ENCODE data around the gene MLYCD.
A peak's percentile ranks its signal among the peaks of the same experiment; 100 is the strongest.

The MLYCD gene

DNA sequence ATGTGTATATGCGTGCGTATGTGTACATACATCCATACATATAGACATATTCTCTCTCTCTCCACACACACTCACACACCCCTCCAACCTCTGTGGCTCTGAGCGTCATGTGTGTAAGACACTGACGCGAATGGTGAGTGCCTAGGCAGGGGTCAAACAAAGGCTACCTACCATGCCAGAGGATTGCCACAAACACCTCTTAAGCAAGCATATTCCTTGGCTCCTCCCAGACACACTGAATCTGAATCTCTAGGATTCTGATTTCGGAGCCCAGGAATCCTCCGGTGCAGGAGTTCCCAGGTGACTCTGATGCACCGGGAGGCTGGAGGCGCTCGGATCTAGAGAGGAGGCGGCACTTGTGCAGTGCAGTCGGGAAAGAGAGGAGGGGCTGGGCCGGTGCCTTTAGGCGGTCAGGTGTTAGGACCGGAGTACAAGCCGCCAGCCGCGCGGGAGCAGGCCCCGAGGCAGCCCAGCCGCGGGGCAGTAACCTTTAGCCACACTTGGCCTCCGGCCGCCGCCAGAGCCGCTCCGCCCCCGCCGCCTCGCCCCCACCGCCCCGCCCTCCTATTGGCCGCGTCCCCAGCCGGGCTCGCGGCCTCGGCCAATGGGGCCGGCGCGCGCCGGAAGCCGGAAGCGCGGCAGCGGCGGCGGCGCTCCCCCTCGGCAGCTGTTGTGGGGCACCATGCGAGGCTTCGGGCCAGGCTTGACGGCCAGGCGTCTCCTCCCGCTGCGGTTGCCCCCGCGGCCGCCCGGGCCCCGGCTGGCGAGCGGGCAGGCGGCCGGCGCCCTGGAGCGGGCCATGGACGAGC, at the start of gene MLYCD:
Gene MLYCD, plus strand, starts transcription at position 653 of the 809 bp plus-strand sequence. Its CDS starts 30 bp downstream, at position 683.
- peak; percentile 89 for DNase-seq (ENCODE audit: low spot score)

DNA sequence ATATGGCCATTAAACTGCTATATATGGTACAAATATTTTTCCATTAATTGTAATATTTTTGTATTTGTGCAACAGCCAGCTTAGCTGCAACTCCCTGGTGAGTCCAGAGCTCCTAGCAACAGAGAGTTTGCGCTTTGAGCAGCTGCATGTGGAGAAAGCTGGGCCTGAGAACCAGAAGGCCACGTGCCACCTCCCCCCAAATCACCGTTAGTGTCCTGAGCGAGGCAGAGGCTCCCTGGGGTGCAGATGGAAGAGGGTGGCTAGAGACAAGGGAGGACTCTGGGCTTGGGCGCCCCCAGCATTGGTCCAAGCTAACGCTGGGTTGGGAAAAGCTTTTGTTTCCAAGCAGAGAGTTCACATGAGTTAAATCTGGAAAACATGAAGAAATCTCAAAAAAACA, 49.5 kb upstream of the MLYCD start:
- no peak for DNase-seq (ENCODE audit: low spot score)

DNA sequence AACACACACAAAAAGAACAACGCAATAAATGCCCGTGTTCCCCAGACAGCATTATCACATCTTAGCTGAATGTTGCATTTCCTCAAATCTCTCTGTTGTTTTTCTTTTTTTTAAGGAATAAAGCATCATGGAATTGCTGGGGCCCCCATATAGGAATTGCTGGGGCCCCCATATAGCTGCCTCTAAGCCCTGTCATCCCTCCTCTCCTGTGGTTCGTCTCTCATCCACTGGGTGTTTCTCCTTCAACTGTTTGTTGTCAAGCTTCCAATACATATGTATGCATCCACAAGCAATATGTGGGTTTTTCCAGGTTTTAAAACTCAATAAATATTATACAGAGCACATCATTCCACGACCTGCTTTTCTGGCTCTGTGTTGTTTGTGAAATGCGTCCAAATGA, 48.0 kb upstream of the MLYCD start:
- no peak for DNase-seq (ENCODE audit: low spot score)

DNA sequence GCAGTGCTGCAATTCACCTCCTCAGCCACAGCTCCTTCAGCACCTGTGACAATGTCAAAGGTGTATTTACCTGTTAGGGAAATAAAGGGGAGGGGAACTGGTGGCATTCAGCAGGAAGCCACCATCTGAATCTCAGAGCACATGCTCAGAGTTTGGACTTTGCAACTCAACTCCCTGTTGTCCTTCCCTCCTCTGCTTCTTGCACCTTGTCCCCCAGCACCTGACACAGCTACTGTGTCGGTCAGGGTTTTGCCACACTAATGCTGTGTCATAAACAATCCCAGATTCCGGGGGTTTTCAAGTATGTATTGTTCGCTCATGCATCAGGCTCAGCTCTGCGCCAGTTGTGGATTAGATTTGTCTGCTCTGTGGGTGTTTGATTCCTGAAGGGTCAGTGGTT, 47.4 kb upstream of the MLYCD start:
- DNase-seq (ENCODE audit: low spot score): no peak

DNA sequence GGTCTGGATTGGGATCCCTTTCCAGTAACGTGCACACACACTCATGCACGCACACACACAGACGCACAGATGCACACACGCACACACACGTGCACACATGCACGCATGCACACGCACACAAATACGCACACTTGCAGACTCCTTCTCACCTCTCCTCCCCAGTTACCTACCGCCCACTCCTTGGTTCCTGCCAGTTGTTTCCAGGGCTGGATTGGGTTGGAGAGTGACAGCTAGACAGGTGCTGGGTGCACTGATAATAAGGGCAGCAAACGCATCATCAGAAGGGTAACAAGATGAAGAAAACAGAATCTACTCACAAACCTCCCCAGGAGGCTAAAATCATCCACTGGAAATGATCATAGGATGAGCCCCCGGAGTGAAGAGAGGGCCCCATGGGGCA, 46.1 kb upstream of the MLYCD start:
- no peak for DNase-seq (ENCODE audit: low spot score)

DNA sequence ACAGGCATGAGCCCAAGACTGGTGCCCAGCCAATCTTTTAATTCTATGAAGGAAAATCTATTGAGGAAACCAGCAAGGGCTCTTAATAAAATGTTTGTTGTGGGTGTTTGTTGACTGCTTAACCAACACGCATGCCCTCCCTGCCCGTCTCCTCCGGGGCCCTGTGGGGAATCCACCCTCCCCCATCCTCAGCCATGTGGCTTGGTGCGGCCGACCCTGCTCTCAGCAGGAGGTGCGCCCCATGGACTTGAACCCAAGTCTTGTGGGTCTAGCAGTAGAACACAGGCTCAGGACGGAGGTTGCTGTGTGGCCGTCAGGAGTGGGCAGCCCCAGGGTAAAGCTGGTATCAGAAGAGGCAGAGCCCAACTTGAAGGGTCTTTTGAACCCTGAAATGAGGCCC, 45.1 kb upstream of the MLYCD start:
- no peak for DNase-seq (ENCODE audit: low spot score)

DNA sequence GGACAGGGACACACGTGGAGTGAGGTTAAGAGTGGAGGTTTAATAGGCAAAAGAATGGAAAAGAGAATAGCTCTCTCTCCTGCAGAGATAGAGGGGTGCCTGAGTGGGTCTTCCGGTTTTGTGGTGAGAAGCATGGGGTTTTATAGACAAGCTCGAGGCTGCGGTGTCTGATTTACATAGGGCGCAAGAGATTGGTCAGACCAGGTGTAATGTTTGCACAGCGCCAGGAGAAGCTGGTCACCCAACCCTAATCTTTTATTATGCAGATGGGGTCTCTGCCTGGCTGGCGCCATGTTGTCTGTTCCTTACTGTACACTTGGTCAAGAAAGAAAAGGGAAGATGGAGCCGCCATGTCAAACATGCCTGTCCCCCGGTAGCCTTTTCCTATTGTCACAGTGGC, 44.5 kb upstream of the MLYCD start:
- DNase-seq (ENCODE audit: low spot score): no peak

DNA sequence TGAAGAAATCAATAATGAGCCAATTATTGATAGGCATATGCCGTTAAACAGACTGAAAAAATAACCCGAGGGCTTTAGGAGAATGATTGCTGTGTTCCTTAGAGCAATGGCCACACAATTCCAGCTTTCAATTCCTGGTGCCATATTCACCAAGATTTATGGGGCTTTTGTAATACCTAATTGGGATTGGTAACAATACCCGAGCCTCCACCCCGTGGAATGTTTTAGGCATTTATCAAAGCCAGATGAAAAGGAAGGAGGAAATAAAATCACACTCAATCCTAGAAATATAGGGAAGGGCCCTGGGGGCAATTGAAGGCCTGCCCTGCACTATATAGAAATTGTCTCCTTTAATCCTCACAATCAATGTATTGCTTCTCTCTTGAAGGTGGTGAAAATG, 42.1 kb upstream of the MLYCD start:
- no peak for DNase-seq (ENCODE audit: low spot score)

DNA sequence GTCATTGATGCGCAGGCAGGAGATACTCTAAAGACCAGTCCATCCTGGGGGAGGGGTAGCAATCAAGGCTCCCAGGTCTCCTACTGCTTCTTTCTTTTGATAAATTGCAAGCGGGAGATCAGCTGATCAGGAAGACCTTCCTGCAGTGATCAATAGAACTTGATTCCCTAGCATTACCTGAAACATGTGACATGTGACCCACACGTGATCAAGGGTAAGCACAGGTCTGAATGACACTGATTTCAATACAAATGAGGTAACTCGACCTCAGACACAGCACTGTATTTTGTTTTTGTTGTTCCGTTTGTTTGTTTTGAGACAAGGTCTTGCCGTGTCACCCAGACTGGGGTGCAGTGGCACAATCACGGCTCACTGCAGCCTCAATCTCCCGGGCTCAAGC, 39.6 kb upstream of the MLYCD start:
- no peak for DNase-seq (ENCODE audit: low spot score)

DNA sequence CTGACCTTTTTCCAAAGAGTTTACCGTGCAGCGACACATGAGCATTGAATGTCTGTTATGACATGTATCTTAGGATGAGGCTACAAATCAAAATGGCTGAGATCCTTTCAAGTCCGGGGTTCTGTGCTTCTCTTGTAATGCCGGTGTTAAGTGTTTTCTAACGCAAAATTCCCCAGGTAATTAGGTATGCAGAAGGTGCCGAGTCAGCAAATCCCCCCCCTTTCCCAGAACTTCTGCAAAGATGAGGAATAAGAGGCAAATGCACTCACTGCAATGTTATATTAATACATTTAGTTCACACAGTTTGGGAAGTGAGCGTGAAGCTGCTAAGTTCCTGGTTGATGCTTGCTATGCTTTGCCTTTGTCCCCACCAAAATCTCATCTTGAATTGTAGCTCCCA, 36.3 kb upstream of the MLYCD start:
- DNase-seq (ENCODE audit: low spot score): no peak

DNA sequence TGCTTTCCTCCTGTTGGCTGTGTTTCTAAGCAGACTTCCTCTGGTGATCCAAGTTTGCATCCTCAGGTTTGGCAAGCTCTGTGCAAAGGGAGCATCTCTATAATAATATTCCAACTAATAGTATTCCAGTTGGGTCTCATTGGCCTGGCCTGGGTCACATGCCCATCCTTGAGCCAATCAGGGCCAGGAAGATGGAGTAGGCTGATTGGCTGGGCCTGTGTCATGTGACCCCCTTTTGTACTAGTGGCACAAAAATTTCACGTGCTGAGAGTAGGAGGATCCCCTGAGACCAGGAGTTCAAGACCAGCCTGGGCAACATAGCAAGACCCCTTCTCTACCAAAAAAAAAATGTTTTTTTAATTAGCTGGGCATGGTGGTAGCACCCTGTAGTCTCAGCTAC, 35.2 kb upstream of the MLYCD start:
- DNase-seq (ENCODE audit: low spot score): no peak

DNA sequence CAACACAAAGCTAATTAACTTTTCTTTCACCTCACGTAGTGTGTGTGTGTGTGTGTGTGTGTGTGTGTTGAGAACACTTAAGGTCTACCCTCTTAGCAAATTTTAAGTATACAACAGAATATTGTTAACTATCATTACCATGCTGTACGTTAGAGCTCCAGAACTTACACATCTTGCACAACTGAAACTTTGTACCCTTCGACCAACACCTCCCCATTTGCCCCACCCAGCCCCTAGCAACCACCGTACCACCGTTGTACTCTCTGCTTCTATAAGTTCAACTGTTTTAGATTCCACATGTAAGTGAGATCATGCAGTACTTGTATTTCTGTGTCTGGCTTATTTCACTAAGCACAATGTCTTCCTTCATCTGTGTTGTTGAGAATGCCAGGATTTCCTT, 28.1 kb upstream of the MLYCD start:
- no peak for DNase-seq (ENCODE audit: low spot score)

DNA sequence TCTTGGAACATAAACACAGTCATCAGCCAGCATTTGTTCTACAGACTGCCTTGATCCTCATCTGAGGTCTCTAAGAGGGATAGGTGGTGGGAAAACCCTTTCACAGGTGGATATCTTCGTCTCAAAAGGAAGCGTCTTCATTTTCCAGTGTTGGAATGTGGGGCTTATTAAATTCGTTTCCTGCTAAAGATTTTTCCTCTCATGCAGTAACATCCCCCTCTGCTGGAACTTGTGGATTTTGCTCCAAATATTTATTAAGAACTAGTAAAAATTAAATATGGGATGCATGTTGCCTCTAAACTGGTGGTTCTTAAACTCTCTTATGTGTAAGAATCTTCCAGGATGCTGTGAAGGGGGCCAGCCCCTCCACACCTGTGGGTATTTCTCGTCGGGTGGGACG, 20.1 kb upstream of the MLYCD start:
- peak; percentile 18 for DNase-seq (ENCODE audit: low spot score)

DNA sequence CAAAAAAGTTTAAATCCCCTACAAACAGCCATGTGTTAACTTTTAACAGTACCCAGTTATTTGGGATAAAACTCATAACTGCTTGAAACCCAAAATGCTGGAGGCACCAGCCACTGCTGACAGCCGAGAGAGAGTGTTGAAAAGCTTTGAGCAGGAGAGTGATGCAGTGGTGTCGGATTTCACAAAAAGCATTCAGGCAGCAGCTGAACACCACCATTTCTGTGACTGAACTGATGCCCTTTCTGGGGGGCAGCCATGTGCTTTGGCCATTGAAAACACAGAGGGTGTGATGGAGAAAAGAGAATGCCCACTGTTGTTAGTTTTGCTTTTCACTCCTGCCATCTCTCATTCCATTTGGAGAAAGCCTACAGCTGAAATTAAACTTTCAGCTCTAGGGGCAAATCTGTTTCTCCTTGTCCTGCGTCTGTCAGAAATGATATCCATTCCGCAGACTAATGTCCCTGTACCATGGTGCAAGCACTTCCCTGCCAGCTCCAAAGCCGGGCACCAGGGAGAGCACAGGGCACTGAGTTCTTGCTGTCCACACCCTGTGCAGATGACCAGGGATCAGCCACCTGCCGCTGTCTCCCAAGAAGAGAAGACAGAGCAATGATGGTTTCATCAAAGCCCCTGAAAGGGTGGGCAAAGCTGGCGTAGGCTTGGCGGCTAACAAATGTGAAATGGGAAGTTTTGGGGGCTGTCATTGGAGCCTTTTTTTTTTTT, 16.6 kb upstream of the MLYCD start:
- no peak for DNase-seq (ENCODE audit: low spot score)

DNA sequence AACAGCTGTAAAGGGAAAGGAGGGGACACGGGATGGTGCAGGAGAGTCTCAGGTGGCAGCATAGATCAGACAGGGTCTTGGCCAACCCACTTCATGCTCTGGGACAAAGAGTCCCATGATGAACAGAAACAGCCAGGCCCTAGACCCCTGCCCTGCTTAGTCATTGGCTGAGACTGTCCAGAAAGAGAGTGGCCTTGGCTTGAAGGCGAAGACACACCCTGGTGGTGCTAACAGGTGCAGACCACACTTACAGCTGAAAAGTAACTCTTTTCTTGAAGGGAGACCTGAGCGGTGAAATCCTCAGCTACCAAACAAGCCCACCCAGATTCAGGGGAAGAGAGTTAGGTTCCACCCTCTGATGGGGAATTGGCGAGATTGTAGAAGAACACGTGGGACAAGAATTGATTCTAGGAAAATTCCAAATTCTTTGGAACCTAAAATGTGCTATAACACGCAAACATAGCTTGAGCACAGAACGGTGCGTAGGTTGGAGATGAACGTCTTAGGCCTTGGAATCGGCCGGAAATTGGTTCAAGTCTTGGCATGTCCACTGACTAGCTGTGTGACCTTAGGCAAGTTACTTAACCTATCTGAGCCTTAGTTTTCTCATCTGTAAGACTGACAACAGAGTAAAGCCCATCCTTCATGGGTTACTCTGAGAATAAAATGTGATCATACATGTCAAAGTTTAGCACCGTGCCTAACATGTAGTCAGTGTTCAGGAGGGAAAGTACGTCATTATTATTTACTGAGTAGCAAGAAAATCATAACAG, 12.5 kb upstream of the MLYCD start:
- no peak for DNase-seq (ENCODE audit: low spot score)

DNA sequence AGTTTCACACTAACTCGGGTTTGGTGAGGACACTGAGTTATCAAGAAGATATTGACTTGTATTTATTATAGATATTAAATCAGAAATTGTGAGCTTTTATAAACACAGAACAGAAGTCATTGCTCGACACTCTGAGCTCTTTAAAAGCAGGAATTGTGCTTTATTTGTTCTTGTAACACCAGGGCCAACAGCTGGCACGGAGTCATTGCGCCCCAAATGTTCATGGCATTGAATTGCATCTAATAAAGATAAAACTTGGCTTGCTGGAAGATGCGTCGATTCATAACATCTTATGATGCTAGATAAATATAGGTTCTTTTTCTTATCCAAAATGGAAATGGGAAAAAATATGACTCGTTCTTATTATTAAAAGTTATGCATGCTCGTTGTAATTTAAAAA, 11.8 kb upstream of the MLYCD start:
- no peak for DNase-seq (ENCODE audit: low spot score)

DNA sequence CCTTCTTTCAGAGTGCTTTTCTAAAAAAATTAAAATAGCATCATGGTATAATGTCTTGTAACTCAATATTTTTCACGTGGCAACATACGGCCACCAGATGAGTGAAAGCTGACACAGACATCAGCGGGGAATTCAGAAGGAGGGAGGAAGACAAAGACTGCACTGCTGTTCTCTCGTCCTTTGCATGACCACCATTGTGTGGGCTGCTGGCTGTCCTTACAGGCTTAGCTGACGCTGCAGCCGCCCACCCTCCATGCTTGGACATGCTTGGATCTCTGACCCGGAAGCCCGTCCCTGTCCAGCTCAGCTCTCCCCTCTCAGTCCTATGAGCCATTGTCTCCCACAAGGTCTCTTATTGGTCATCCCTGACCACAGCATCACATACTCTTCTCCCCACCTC, 11.4 kb upstream of the MLYCD start:
- no peak for DNase-seq (ENCODE audit: low spot score)

DNA sequence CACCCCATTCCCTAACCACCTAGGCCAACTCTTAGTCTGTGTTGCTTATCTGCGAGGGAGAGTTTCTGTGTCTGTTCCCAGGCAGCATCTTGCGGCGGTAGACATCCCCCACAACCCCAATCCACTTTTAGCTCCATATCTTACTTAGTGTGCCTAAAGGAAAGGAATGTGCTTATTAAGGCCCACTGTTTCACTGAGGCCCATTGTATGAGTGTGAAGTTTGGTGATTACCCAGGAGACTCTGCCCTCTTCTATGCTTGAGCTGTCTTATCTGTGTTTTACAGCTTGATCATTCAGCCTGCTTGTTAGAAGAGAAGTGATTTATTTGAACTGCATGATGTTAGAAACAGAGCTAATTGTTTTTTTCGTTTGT, 10.3 kb upstream of the MLYCD start:
- DNase-seq (ENCODE audit: low spot score): no peak

DNA sequence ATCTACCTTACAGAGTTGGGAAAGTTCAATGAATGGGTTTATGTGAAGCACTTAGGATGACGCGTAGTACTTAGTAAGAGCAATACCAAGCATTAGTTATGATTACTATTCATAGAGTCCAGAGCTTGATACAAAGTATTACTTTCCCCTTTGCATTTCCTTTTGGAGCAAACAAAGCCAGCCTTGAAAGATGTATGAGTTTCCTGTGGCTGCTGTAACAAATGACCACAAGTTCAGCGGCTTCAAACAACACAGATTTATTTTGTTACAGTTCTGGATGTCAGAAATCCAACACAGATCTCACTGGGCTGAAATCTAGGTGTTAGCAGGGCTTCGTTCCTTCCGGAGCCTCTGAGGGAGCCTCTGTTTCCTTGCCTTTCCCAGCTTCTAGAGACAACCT, 8.6 kb upstream of the MLYCD start:
- DNase-seq (ENCODE audit: low spot score): no peak

DNA sequence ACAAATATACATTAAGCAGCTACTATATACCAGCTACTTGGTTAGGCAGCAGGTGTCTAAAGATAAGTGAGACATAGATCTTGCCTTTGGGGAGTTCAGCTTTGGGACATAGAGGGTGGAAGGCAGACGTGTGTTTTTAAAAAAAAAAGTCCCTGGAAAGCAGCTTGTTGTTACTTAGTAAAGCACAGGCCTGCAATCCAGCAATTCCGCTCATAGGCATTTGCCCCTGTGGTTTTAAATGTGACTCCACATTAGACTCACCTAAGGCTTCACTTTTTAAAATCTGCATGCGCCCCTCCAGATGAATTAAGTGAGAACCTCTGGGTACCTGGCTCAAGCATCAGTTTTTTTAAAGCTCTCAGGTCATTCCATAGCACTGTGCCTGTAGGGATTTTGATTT, 7.2 kb upstream of the MLYCD start:
- DNase-seq (ENCODE audit: low spot score): no peak

DNA sequence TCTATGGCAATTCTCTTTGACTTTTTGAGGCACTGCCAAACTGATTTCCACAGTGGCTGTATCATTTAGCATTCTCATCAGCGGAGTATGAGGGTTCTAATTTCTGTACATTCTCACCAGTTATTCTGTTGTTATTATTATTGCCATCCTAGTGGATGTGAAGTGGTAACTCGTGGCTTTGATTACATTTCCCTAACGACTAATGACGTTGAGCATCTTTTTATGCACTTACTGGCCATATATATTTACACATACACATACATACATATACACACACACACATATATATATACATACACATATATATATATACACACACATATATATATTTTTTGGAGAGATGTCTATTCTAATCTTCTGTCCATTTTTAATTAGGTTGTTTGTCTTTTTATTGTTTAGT, 3.7 kb upstream of the MLYCD start:
- DNase-seq (ENCODE audit: low spot score): no peak

DNA sequence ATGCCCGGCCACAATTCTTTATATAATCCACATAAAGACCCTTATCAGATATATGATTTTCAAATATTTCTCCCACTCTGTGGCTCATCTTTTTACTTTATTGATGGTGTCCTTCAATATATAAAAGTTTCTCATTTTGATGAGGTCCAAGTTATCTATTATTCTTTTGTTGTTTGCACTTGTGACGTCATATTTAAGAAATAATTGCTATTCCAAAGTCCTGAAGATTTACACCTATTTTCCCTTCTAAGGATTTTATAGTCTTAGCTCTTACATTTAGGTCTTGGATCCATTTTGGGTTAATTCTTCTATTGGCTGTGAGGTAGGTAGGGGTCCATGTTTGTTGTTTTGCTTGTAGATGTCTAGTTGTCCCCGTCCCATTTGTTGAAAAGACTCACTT, 3.0 kb upstream of the MLYCD start:
- no peak for DNase-seq (ENCODE audit: low spot score)

DNA sequence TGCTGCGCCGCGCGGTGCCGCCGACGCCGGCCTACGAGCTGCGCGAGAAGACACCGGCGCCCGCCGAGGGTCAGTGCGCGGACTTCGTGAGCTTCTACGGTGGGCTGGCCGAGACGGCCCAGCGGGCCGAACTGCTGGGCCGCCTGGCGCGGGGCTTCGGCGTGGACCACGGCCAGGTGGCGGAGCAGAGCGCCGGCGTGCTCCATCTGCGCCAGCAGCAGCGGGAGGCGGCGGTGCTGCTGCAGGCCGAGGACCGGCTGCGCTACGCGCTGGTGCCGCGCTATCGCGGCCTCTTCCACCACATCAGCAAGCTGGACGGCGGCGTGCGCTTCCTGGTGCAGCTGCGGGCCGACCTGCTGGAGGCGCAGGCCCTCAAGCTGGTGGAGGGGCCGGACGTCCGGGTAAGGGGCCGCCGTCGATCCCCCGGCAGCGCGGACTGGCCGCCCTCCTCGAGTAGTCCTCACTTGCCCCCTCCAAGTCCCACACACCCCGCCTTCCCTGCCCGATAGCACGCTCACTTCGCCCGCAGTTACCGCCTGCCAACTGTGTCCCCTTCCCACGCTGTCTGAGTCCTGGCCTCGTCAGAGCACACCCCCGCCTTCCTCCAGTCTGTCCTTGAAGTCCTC, 470 bp downstream of the MLYCD start:
- DNase-seq (ENCODE audit: low spot score): no peak

All from putamen (tissue), 1 donor.